ENCODE data around the gene ANKK1. TPM values are rescaled to one million over a fixed set of nuclear protein-coding genes. Genes with fewer than 3 reads are reported as not detected.

The ANKK1 gene
- total and polyA plus RNA-seq, 2 of the 8 experiments (the other 6 are each of a cell fraction or from before 2014, with no cell fraction given): 0.11 TPM; not detected in 1

DNA sequence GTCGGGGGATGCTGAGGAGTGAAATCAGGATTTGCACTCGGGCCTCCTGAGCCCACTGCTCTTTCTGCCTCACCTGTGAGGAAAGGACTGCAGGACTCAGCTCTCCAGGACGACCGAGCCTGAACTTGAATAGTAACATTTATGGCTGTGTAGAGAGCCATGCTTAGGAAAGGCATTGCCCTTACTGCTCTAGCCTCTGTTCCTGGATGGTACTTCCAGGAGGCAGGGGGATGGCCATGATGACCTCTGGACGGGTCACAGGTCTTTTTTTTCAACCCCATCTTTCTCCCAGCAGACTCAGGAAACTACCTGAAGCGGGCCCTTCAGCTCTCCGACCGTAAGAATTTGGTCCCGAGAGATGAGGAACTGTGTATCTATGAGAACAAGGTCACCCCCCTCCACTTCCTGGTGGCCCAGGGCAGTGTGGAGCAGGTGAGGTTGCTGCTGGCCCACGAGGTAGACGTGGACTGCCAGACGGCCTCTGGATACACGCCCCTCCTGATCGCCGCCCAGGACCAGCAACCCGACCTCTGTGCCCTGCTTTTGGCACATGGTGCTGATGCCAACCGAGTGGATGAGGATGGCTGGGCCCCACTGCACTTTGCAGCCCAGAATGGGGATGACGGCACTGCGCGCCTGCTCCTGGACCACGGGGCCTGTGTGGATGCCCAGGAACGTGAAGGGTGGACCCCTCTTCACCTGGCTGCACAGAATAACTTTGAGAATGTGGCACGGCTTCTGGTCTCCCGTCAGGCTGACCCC lies 11.3 kb downstream of the ANKK1 start (continued):
- TF ChIP-seq, protein P1, sequence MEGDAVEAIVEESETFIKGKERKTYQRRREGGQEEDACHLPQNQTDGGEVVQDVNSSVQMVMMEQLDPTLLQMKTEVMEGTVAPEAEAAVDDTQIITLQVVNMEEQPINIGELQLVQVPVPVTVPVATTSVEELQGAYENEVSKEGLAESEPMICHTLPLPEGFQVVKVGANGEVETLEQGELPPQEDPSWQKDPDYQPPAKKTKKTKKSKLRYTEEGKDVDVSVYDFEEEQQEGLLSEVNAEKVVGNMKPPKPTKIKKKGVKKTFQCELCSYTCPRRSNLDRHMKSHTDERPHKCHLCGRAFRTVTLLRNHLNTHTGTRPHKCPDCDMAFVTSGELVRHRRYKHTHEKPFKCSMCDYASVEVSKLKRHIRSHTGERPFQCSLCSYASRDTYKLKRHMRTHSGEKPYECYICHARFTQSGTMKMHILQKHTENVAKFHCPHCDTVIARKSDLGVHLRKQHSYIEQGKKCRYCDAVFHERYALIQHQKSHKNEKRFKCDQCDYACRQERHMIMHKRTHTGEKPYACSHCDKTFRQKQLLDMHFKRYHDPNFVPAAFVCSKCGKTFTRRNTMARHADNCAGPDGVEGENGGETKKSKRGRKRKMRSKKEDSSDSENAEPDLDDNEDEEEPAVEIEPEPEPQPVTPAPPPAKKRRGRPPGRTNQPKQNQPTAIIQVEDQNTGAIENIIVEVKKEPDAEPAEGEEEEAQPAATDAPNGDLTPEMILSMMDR (IDR thresholded peaks at IDR 0.05; ENCODE audit: control extremely low read depth in 1 of 3, insufficient read depth in 1 of 3, low read depth in 1 of 3, low read length in 3 of 3): no peak
- TF ChIP-seq CBX5 (IDR thresholded peaks at IDR 0.05; ENCODE audit: low read depth, low read length) (no peak), SP2 (IDR thresholded peaks at IDR 0.05; ENCODE audit: low read length) (no peak), RXRA (IDR thresholded peaks at IDR 0.05; ENCODE audit: insufficient read depth, low read depth, low read length) (no peak), FOSL1 (IDR thresholded peaks at IDR 0.05; ENCODE audit: insufficient read depth, low read depth, low read length) (no peak), JUND (IDR thresholded peaks at IDR 0.05; ENCODE audit: low read length) (no peak), BRCA1 (IDR thresholded peaks at IDR 0.05; ENCODE audit: low read depth, low read length) (no peak), CEBPB (IDR thresholded peaks at IDR 0.05; ENCODE audit: low read depth, low read length) (no peak), MAFK (IDR thresholded peaks at IDR 0.05; ENCODE audit: low read depth, low read length) (no peak), TCF12 (IDR thresholded peaks at IDR 0.05; ENCODE audit: low read depth, low read length) (no peak), BCL11A (IDR thresholded peaks at IDR 0.05; ENCODE audit: low read depth in 2 of 2, low read length in 2 of 2) (no peak)
